ENCODE data around the gene MAD2L1.
"Not testable (repeated sequence)": the region's sequence is repeated elsewhere in the genome, so short reads cannot be mapped to it uniquely, and the experiment has no call there.

MAD2L1 gene

DNA sequence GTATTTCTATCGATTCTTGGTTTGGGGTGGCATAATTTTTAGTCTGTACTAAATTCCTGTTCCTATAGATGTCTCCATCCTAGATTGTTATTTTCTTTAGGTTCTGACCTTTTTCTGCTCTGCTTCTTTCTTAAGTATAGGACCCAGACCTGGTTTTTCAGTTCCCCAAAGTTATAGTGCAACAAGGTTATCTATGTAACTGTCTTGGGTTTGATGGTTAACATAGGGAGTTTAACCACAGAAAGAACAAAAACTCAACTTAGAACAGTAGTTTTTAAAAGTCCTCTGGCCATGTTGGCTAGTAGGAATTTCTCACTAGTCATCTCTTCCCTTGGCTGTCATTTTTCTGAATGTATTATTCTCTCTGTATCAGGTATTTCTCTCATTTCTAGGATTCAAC lies 38.8 kb upstream of the MAD2L1 start:
- Histone ChIP-seq H3K9me3 (ENCODE audit: low read length) (no peaks in the 10 kb centered on the region), H3K4me3 (ENCODE audit: low read depth, low read length, poor library complexity, severe bottlenecking) (no peak overlapping the region), H3K9ac (ENCODE audit: low read length) (no peak overlapping the region), H3K79me2 (ENCODE audit: insufficient read depth, low read length) (no peaks in the 10 kb centered on the region), H3K27ac (ENCODE audit: low read depth, low read length, poor library complexity, severe bottlenecking) (no peak overlapping the region), H3K36me3 (ENCODE audit: insufficient read depth, low read length) (no peaks in the 10 kb centered on the region), H4K20me1 (ENCODE audit: insufficient read depth, low read length) (no peaks in the 10 kb centered on the region), H3K27me3 (ENCODE audit: insufficient read depth, low read length) (no peaks in the 10 kb centered on the region), H3K4me2 (ENCODE audit: low read length) (no peak overlapping the region), H3K4me1 (ENCODE audit: insufficient read depth, low read length, severe bottlenecking) (no peaks in the 10 kb centered on the region), H2AFZ (ENCODE audit: low read length) (no peak overlapping the region), H3K9me2 (ENCODE audit: low read depth, low read length) (no peaks in the 10 kb centered on the region), H3F3A (ENCODE audit: insufficient read depth, low read length) (no peaks in the 10 kb centered on the region)
- no peak for TF ChIP-seq EZH2 (IDR thresholded peaks at IDR 0.05; ENCODE audit: borderline replicate concordance, low read length)
- TF ChIP-seq, protein P1, sequence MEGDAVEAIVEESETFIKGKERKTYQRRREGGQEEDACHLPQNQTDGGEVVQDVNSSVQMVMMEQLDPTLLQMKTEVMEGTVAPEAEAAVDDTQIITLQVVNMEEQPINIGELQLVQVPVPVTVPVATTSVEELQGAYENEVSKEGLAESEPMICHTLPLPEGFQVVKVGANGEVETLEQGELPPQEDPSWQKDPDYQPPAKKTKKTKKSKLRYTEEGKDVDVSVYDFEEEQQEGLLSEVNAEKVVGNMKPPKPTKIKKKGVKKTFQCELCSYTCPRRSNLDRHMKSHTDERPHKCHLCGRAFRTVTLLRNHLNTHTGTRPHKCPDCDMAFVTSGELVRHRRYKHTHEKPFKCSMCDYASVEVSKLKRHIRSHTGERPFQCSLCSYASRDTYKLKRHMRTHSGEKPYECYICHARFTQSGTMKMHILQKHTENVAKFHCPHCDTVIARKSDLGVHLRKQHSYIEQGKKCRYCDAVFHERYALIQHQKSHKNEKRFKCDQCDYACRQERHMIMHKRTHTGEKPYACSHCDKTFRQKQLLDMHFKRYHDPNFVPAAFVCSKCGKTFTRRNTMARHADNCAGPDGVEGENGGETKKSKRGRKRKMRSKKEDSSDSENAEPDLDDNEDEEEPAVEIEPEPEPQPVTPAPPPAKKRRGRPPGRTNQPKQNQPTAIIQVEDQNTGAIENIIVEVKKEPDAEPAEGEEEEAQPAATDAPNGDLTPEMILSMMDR (IDR thresholded peaks at IDR 0.05; ENCODE audit: low read length), result no peak

DNA sequence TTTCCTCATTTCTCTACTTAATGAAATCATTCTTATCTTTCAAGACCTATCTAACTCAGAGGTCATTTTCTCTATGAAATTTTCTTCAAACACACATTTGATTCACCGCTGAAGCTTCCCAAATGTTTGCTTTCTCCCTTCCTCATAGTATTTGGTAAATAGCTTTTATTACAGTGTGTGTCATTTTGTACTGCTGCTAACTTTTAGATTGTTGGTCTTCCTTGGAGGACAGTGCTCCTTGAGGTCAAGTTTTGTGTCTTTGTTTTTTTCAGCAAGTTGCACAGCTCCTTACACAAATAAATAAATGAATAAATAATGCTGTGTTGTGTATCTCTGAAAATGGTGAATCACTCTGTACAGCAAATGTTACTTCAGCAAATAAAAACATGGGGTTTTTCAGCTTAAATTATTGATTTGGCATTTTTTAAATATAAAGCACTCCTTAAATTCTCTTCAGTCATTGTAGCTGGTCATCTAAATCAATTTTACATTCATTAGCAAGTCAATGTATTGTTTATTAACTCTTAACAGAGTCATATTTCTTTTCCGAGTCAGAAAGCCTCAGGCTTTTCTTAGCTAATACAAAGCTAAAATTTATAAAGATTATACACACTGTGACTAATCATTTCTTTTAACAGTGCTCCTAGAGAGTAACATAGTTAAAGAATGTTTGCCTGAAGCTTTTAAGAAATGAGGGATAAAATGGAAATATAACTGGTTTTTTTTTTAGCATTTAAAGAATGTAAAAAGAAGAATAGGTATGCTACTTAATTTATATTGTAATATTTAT lies 30.1 kb upstream of the MAD2L1 start:
- no peak overlapping the region for H3K4me2 ChIP-seq (ENCODE audit: low read length)
- no peaks in the 10 kb centered on the region for H4K20me1 ChIP-seq (ENCODE audit: insufficient read depth, low read length)
- no peaks in the 10 kb centered on the region for H3K4me1 ChIP-seq (ENCODE audit: insufficient read depth, low read length, severe bottlenecking)
- no peak overlapping the region for H3K4me3 ChIP-seq (ENCODE audit: low read depth, low read length, poor library complexity, severe bottlenecking)
- H2AFZ ChIP-seq (ENCODE audit: low read length), result no peak overlapping the region
- no peaks in the 10 kb centered on the region for H3K27me3 ChIP-seq (ENCODE audit: insufficient read depth, low read length)
- TF ChIP-seq EZH2 (IDR thresholded peaks at IDR 0.05; ENCODE audit: borderline replicate concordance, low read length), result no peak
- TF ChIP-seq, protein P1 (IDR thresholded peaks at IDR 0.05; ENCODE audit: low read length), result no peak
- H3K36me3 ChIP-seq (ENCODE audit: insufficient read depth, low read length), result no peaks in the 10 kb centered on the region
- H3F3A ChIP-seq (ENCODE audit: insufficient read depth, low read length), result no peaks in the 10 kb centered on the region
- no peaks in the 10 kb centered on the region for H3K9me3 ChIP-seq (ENCODE audit: low read length)
- H3K9ac ChIP-seq (ENCODE audit: low read length), result no peak overlapping the region
- no peaks in the 10 kb centered on the region for H3K79me2 ChIP-seq (ENCODE audit: insufficient read depth, low read length)
- no peaks in the 10 kb centered on the region for H3K9me2 ChIP-seq (ENCODE audit: low read depth, low read length)
- H3K27ac ChIP-seq (ENCODE audit: low read depth, low read length, poor library complexity, severe bottlenecking), result no peak overlapping the region

DNA sequence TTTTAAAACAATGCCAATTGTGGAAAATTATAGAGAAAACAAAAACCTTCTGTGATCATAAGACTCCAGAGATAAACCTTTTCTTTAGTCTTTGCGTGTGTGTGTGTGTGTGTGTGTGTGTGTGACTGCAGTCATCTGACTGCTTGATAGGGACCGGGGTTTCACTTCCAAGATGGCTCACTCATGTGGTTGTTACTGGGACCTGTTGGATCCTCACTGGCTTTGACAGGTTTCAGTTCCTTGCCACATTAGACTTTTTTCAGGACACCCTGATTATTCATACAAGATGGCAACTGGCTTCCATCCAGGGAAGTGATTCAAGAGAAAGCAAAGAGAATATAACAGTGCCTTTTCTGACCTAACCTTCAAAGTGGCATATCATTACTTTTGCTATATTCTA lies 21.9 kb upstream of the MAD2L1 start:
- no peak overlapping the region for H3K27ac ChIP-seq (ENCODE audit: low read depth, low read length, poor library complexity, severe bottlenecking)
- no peak overlapping the region for H3K9ac ChIP-seq (ENCODE audit: low read length)
- H3K9me3 ChIP-seq (ENCODE audit: low read length), result no peaks in the 10 kb centered on the region
- no peaks in the 10 kb centered on the region for H4K20me1 ChIP-seq (ENCODE audit: insufficient read depth, low read length)
- H2AFZ ChIP-seq (ENCODE audit: low read length), result no peak overlapping the region
- H3K79me2 ChIP-seq (ENCODE audit: insufficient read depth, low read length), result no peaks in the 10 kb centered on the region
- no peaks in the 10 kb centered on the region for H3K36me3 ChIP-seq (ENCODE audit: insufficient read depth, low read length)
- no peak for TF ChIP-seq EZH2 (IDR thresholded peaks at IDR 0.05; ENCODE audit: borderline replicate concordance, low read length)
- TF ChIP-seq, protein P1 (IDR thresholded peaks at IDR 0.05; ENCODE audit: low read length), result no peak
- no peaks in the 10 kb centered on the region for H3K27me3 ChIP-seq (ENCODE audit: insufficient read depth, low read length)
- no peaks in the 10 kb centered on the region for H3K9me2 ChIP-seq (ENCODE audit: low read depth, low read length)
- H3K4me1 ChIP-seq (ENCODE audit: insufficient read depth, low read length, severe bottlenecking), result no peaks in the 10 kb centered on the region
- no peaks in the 10 kb centered on the region for H3F3A ChIP-seq (ENCODE audit: insufficient read depth, low read length)
- no peak overlapping the region for H3K4me2 ChIP-seq (ENCODE audit: low read length)
- no peak overlapping the region for H3K4me3 ChIP-seq (ENCODE audit: low read depth, low read length, poor library complexity, severe bottlenecking)

DNA sequence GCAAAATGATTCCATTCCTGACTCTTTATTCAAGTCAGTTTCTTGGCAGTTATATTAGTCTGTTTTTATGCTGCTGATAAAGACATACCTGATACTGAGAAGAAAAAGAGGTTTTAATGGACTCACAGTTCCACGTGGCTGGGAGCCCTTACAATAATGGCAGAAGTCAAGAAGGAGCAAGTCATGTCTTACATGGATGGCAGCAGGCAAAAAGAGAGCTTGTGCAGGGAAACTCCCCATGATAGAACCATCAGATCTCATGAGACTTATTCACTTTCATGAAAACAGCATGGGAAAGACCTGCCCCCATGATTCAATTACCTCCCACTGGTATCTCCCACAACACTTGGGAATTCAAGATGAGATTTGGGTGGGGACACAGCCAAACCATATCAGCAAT lies 21.4 kb upstream of the MAD2L1 start:
- not testable (repeated sequence) for H3K79me2 ChIP-seq (ENCODE audit: insufficient read depth, low read length); H3K9me3 ChIP-seq (ENCODE audit: low read length); H3K27me3 ChIP-seq (ENCODE audit: insufficient read depth, low read length); H3F3A ChIP-seq (ENCODE audit: insufficient read depth, low read length); H3K9me2 ChIP-seq (ENCODE audit: low read depth, low read length); H3K4me1 ChIP-seq (ENCODE audit: insufficient read depth, low read length, severe bottlenecking); H4K20me1 ChIP-seq (ENCODE audit: insufficient read depth, low read length); H3K27ac ChIP-seq (ENCODE audit: low read depth, low read length, poor library complexity, severe bottlenecking); H3K36me3 ChIP-seq (ENCODE audit: insufficient read depth, low read length); H3K4me3 ChIP-seq (ENCODE audit: low read depth, low read length, poor library complexity, severe bottlenecking); H3K4me2 ChIP-seq (ENCODE audit: low read length); H2AFZ ChIP-seq (ENCODE audit: low read length); H3K9ac ChIP-seq (ENCODE audit: low read length)

Data from OCI-LY1 (cell line).